Measurements from ENCODE around the gene LTK.

Gene LTK

GRCh38 chr15:41523097-41523496, 9.5 kb upstream of the LTK start:
- no peaks in the 10 kb centered on the region for H3K27me3 ChIP-seq (ENCODE audit: insufficient read depth, poor library complexity, severe bottlenecking)
- DNase-seq (ENCODE audit: low read depth in 1 of 2, low spot score in 1 of 2): no peak
- H3K4me3 ChIP-seq (replicated peaks; ENCODE audit: insufficient read depth, low read length): no peak overlapping the region
- TF ChIP-seq SPI1 (IDR thresholded peaks at IDR 0.05; ENCODE audit: borderline replicate concordance, low read depth): no peak
- no peak for TF ChIP-seq REST (IDR thresholded peaks at IDR 0.05; ENCODE audit: insufficient replicate concordance, low read depth)
- no peak for TF ChIP-seq CTCF (IDR thresholded peaks at IDR 0.05; ENCODE audit: insufficient read depth, low read length)
- TF ChIP-seq GABPA (IDR thresholded peaks at IDR 0.05; ENCODE audit: low read depth): no peak
- TF ChIP-seq POLR2AphosphoS5 (IDR thresholded peaks at IDR 0.05; ENCODE audit: low read depth): no peak
- no peak overlapping the region for H3K27ac ChIP-seq (replicated peaks)

- H3K4me3 ChIP-seq (replicated peaks; ENCODE audit: insufficient read depth, low read length): no peak overlapping the region
- no peak for DNase-seq (ENCODE audit: low read depth in 1 of 2, low spot score in 1 of 2)
- TF ChIP-seq GABPA (IDR thresholded peaks at IDR 0.05; ENCODE audit: low read depth) (no peak), CTCF (IDR thresholded peaks at IDR 0.05; ENCODE audit: insufficient read depth, low read length) (no peak), POLR2AphosphoS5 (IDR thresholded peaks at IDR 0.05; ENCODE audit: low read depth) (no peak), REST (IDR thresholded peaks at IDR 0.05; ENCODE audit: insufficient replicate concordance, low read depth) (no peak), SPI1 (IDR thresholded peaks at IDR 0.05; ENCODE audit: borderline replicate concordance, low read depth) (no peak)
- H3K27ac ChIP-seq (replicated peaks): no peak overlapping the region
- no peaks in the 10 kb centered on the region for H3K27me3 ChIP-seq (ENCODE audit: insufficient read depth, poor library complexity, severe bottlenecking)
These were observed 8.0 kb upstream of the LTK start for GRCh38 chr15:41521614-41522013.

GRCh38 chr15:41520636-41521035, 7.0 kb upstream of the LTK start:
- no peak overlapping the region for H3K27ac ChIP-seq (replicated peaks)
- DNase-seq (ENCODE audit: low read depth in 1 of 2, low spot score in 1 of 2): no peak
- no peak overlapping the region for H3K4me3 ChIP-seq (replicated peaks; ENCODE audit: insufficient read depth, low read length)
- H3K27me3 ChIP-seq (ENCODE audit: insufficient read depth, poor library complexity, severe bottlenecking): no peaks in the 10 kb centered on the region
- no peak for TF ChIP-seq REST (IDR thresholded peaks at IDR 0.05; ENCODE audit: insufficient replicate concordance, low read depth)
- no peak for TF ChIP-seq CTCF (IDR thresholded peaks at IDR 0.05; ENCODE audit: insufficient read depth, low read length)
- TF ChIP-seq SPI1 (IDR thresholded peaks at IDR 0.05; ENCODE audit: borderline replicate concordance, low read depth): no peak
- TF ChIP-seq GABPA (IDR thresholded peaks at IDR 0.05; ENCODE audit: low read depth): no peak
- TF ChIP-seq POLR2AphosphoS5 (IDR thresholded peaks at IDR 0.05; ENCODE audit: low read depth): no peak
